GM23248 (cell line): ENCODE measurements around the gene FAM234B. TPM values are rescaled to one million over a fixed set of nuclear protein-coding genes. Genes with fewer than 3 reads are reported as not detected.

Source experiments
- DNase-seq: peaks from one replicate; pipeline ENCODE4 v3.0.0-alpha.2; 2015
- H2AFZ ChIP-seq: fragments of 200-600 bp; sonication (generic); 2 replicates; pipeline ENCODE4 v1.6.1; 2016; ENCODE audit warnings: antibody characterized with exemption
- H3F3A ChIP-seq: fragments of 200-600 bp; sonication (generic); 2 replicates; pipeline ENCODE4 v1.6.1; 2016; ENCODE audit warnings: mild to moderate bottlenecking, antibody characterized with exemption, mixed run types; ENCODE audit not compliant: insufficient read depth
- H3K27ac ChIP-seq: fragments of 200-600 bp; sonication (generic); 2 replicates; pipeline ENCODE4 v1.5.1; 2016; ENCODE audit warnings: mild to moderate bottlenecking
- H3K27me3 ChIP-seq: fragments of 200-600 bp; sonication (generic); replicated peaks from 2 replicates; pipeline ENCODE4 v1.6.1; 2016; ENCODE audit warnings: mild to moderate bottlenecking; ENCODE audit not compliant: insufficient read depth
- H3K36me3 ChIP-seq: fragments of 200-600 bp; sonication (generic); 2 replicates; pipeline ENCODE4 v1.6.1; 2016; ENCODE audit warnings: low read depth, mild to moderate bottlenecking
- H3K4me1 ChIP-seq: fragments of 200-600 bp; sonication (generic); 2 replicates; pipeline ENCODE4 v1.6.1; 2016; ENCODE audit warnings: mild to moderate bottlenecking; ENCODE audit not compliant: insufficient read depth
- H3K4me2 ChIP-seq: fragments of 200-600 bp; sonication (generic); one replicate; pipeline ENCODE4 v1.6.1; 2016; ENCODE audit warnings: mild to moderate bottlenecking; ENCODE audit not compliant: unreplicated experiment
- H3K4me3 ChIP-seq: fragments of 200-600 bp; sonication (generic); 2 replicates; pipeline ENCODE4 v1.5.1; 2016; ENCODE audit warnings: mild to moderate bottlenecking
- H3K79me2 ChIP-seq: fragments of 200-600 bp; sonication (generic); 2 replicates; pipeline ENCODE4 v1.6.1; 2016; ENCODE audit warnings: mild to moderate bottlenecking; ENCODE audit not compliant: insufficient read depth
- H3K9ac ChIP-seq: fragments of 200-600 bp; sonication (generic); 2 replicates; pipeline ENCODE4 v1.6.1; 2016; ENCODE audit warnings: mild to moderate bottlenecking
- H3K9me2 ChIP-seq: fragments of 200-600 bp; sonication (generic); 2 replicates; pipeline ENCODE4 v1.6.1; 2016; ENCODE audit warnings: mixed run types, mild to moderate bottlenecking, moderate library complexity; ENCODE audit not compliant: insufficient read depth
- H3K9me3 ChIP-seq: fragments of 200-600 bp; sonication (generic); one replicate; pipeline ENCODE4 v1.6.1; 2017; ENCODE audit warnings: low read depth
- H4K20me1 ChIP-seq: fragments of 200-600 bp; sonication (generic); 2 replicates; pipeline ENCODE4 v1.6.0; 2016; ENCODE audit not compliant: insufficient read depth
- EZH2 ChIP-seq: fragments of 200-600 bp; sonication (generic); IDR thresholded peaks from 2 replicates; pipeline ENCODE4 v1.6.1; 2018; ENCODE audit warnings: antibody characterized with exemption, mild to moderate bottlenecking; ENCODE audit not compliant: insufficient read depth, poor library complexity, severe bottlenecking
- EZH2phosphoT487 ChIP-seq: fragments of 200-600 bp; sonication (generic); IDR thresholded peaks from 2 replicates; pipeline ENCODE4 v1.6.1; 2018; ENCODE audit warnings: antibody characterized with exemption, moderate library complexity, mild to moderate bottlenecking, low read depth; ENCODE audit not compliant: insufficient read depth
- WGBS, 2 experiments: methylation state at CpG; one replicate each; pipeline ENCODE4 v1.1.6; 2015 to 2017; ENCODE audit warnings: low lambda C conversion rate in 2 of 2, low coverage in 1 of 2; ENCODE audit errors: missing lambda C conversion rate in 2 of 2; 5-methylcytosine and 5-hydroxymethylcytosine counted together
- in situ Hi-C: fragments of 300-500 bp; cut with MboI; formaldehyde crosslinking; loops from 2 replicates; pipeline ENCODE4 v1.15.0; 2020
- polyA plus RNA-seq: library from polyadenylated mRNA; unstranded; fragments of >200 nt; fragmentation: Nextera tagmentation; extraction: Ambion mirVana; gene quantifications from 2 replicates; pipeline ENCODE4 v1.2.1, GENCODE V29; 2016
- total RNA-seq: library from RNA; depleted of rRNA; stranded (reverse); fragments of >200 nt; shearing (Covaris generic); gene quantifications from 2 replicates; pipeline ENCODE4 v1.2.3, GENCODE V29; 2014

The FAM234B gene
- total and polyA plus RNA-seq, 2 experiments from 2014 or later: 5.0 to 5.1 TPM

GRCh38 chr12:13117029-13117428, 72.8 kb downstream of the FAM234B start:
- in situ Hi-C loops: no loop called here
- Histone ChIP-seq H4K20me1 (no peaks in the 10 kb centered on the region), H3K9me2 (no peaks in the 10 kb centered on the region), H3K9me3 (no peaks in the 10 kb centered on the region), H3K4me3 (no peak overlapping the region), H3K4me2 (no peak overlapping the region), H3K27ac (no peak overlapping the region), H3K9ac (no peak overlapping the region), H3F3A (peaks cover 31% of the 10 kb centered on the region), H3K27me3 (no peaks in the 10 kb centered on the region), H3K79me2 (no peaks in the 10 kb centered on the region), H3K36me3 (no peaks in the 10 kb centered on the region), H2AFZ (no peak overlapping the region), H3K4me1 (peaks cover 30% of the 10 kb centered on the region)
- TF ChIP-seq EZH2 (no peak), EZH2phosphoT487 (no peak)
- WGBS, 2 experiments: 74% methylated on average over 6 of the region's 6 CpGs
- peak; percentile 40 for DNase-seq

GRCh38 chr12:13119826-13120225, 75.6 kb downstream of the FAM234B start:
- no peak overlapping the region for H3K9ac ChIP-seq
- no peak overlapping the region for H2AFZ ChIP-seq
- H3K9me2 ChIP-seq: no peaks in the 10 kb centered on the region
- H3F3A ChIP-seq: peaks cover 31% of the 10 kb centered on the region
- in situ Hi-C loops: no loop called here
- no peaks in the 10 kb centered on the region for H3K36me3 ChIP-seq
- H3K9me3 ChIP-seq: no peaks in the 10 kb centered on the region
- H3K4me3 ChIP-seq: no peak overlapping the region
- no peak overlapping the region for H3K27ac ChIP-seq
- no peak for TF ChIP-seq EZH2
- TF ChIP-seq EZH2phosphoT487: no peak
- H3K4me1 ChIP-seq: peaks cover 27% of the 10 kb centered on the region
- no peaks in the 10 kb centered on the region for H3K27me3 ChIP-seq
- H4K20me1 ChIP-seq: no peaks in the 10 kb centered on the region
- no peak overlapping the region for H3K4me2 ChIP-seq
- 100% methylated on average over 2 of the region's 2 CpGs for WGBS, 2 experiments
- no peak for DNase-seq
- H3K79me2 ChIP-seq: no peaks in the 10 kb centered on the region

GRCh38 chr12:13120413-13120812, 76.2 kb downstream of the FAM234B start:
- H3K27me3 ChIP-seq: no peaks in the 10 kb centered on the region
- H3K9ac ChIP-seq: no peak overlapping the region
- H3K4me3 ChIP-seq: no peak overlapping the region
- no peak for DNase-seq
- H3F3A ChIP-seq: peaks cover 35% of the 10 kb centered on the region
- no peaks in the 10 kb centered on the region for H3K9me3 ChIP-seq
- 92 to 94% methylated on average over 3 of the region's 3 CpGs for WGBS, 2 experiments
- no peaks in the 10 kb centered on the region for H3K79me2 ChIP-seq
- no peak for TF ChIP-seq EZH2phosphoT487
- TF ChIP-seq EZH2: no peak
- H3K4me2 ChIP-seq: no peak overlapping the region
- no peaks in the 10 kb centered on the region for H4K20me1 ChIP-seq
- no peak overlapping the region for H3K27ac ChIP-seq
- no peak overlapping the region for H2AFZ ChIP-seq
- in situ Hi-C loops: no loop called here
- no peaks in the 10 kb centered on the region for H3K9me2 ChIP-seq
- peaks cover 33% of the 10 kb centered on the region for H3K4me1 ChIP-seq
- no peaks in the 10 kb centered on the region for H3K36me3 ChIP-seq

GRCh38 chr12:13121568-13121967, 77.4 kb downstream of the FAM234B start:
- Histone ChIP-seq H3K9me3 (no peaks in the 10 kb centered on the region), H3K36me3 (no peaks in the 10 kb centered on the region), H3K27me3 (no peaks in the 10 kb centered on the region), H3K27ac (no peak overlapping the region), H3K9me2 (no peaks in the 10 kb centered on the region), H3K9ac (no peak overlapping the region), H3K4me1 (peaks cover 35% of the 10 kb centered on the region), H3F3A (peaks cover 35% of the 10 kb centered on the region), H3K4me2 (no peak overlapping the region), H3K4me3 (no peak overlapping the region), H3K79me2 (no peaks in the 10 kb centered on the region), H4K20me1 (no peaks in the 10 kb centered on the region), H2AFZ (no peak overlapping the region)
- WGBS, 2 experiments: 77 to 81% methylated on average over 5 of the region's 5 CpGs
- no peak for DNase-seq
- in situ Hi-C loops: no loop called here
- TF ChIP-seq EZH2phosphoT487 (no peak), EZH2 (no peak)
